Endodermal cell (in vitro differentiated cells): ENCODE measurements around the gene SEPTIN7. TPM values are rescaled to one million over a fixed set of nuclear protein-coding genes. Genes with fewer than 3 reads are reported as not detected.
"Not testable (repeated sequence)": the region's sequence is repeated elsewhere in the genome, so short reads cannot be mapped to it uniquely, and the experiment has no call there.

Experiments
- DNase-seq: peaks from one replicate; pipeline ENCODE4 v3.0.0-alpha.2; 2017
- H3K27ac ChIP-seq: 2 replicates; pipeline ENCODE4 v1.5.1; 2013; ENCODE audit warnings: mild to moderate bottlenecking, low read depth, low read length, moderate library complexity
- H3K27me3 ChIP-seq: 2 replicates; pipeline ENCODE4 v1.6.1; 2013; ENCODE audit warnings: mild to moderate bottlenecking, low read length, moderate library complexity; ENCODE audit not compliant: insufficient read depth, control insufficient read depth, poor library complexity, severe bottlenecking
- H3K36me3 ChIP-seq: 2 replicates; pipeline ENCODE4 v1.7.0; 2013; ENCODE audit warnings: mild to moderate bottlenecking, low read length, moderate library complexity; ENCODE audit not compliant: control insufficient read depth, insufficient read depth
- H3K4me1 ChIP-seq: one replicate; pipeline ENCODE4 v1.7.0; 2013; ENCODE audit warnings: low read length; ENCODE audit not compliant: control insufficient read depth, insufficient read depth
- H3K4me3 ChIP-seq: 2 replicates; pipeline ENCODE4 v1.5.1; 2013; ENCODE audit warnings: mild to moderate bottlenecking, low read length, moderate library complexity
- H3K9ac ChIP-seq: 2 replicates; pipeline ENCODE4 v1.6.1; 2013; ENCODE audit warnings: mild to moderate bottlenecking, low read length, moderate library complexity; ENCODE audit not compliant: poor library complexity, severe bottlenecking; ENCODE audit errors: extremely low read depth
- H3K9me3 ChIP-seq: 2 replicates; pipeline ENCODE4 v1.6.1; 2013; ENCODE audit warnings: mild to moderate bottlenecking, low read length, moderate library complexity; ENCODE audit not compliant: control insufficient read depth
- H3K27ac Mint-ChIP-seq: 2 replicates; pipeline ENCODE4 v1.8.0; 2020; ENCODE audit warnings: mixed read lengths
- H3K27me3 Mint-ChIP-seq: 2 replicates; pipeline ENCODE4 v1.8.0; 2021; ENCODE audit warnings: mild to moderate bottlenecking, mixed read lengths; ENCODE audit not compliant: insufficient read depth
- H3K36me3 Mint-ChIP-seq: 2 replicates; pipeline ENCODE4 v1.8.0; 2020; ENCODE audit warnings: low read depth, mixed read lengths
- H3K4me1 Mint-ChIP-seq: 2 replicates; pipeline ENCODE4 v1.8.0; 2020; ENCODE audit warnings: mixed read lengths
- H3K4me3 Mint-ChIP-seq: 2 replicates; pipeline ENCODE4 v1.8.0; 2020; ENCODE audit warnings: mild to moderate bottlenecking, moderate library complexity, mixed read lengths
- H3K9me3 Mint-ChIP-seq: 2 replicates; pipeline ENCODE4 v1.8.0; 2020; ENCODE audit warnings: mild to moderate bottlenecking, mixed read lengths
- CTCF ChIP-seq: fragments of 200-600 bp; sonication (generic); conservative IDR thresholded peaks from 2 replicates; pipeline ENCODE4 v1.5.0; 2021; ENCODE audit warnings: antibody characterized with exemption, mild to moderate bottlenecking
- WGBS, 2 experiments: methylation state at CpG; one replicate each; pipeline versions ENCODE4 v1.1.5 to v1.1.7; 2013; ENCODE audit warnings: missing lambda C conversion rate in 2 of 2, mixed read lengths in 1 of 2; ENCODE audit not compliant: insufficient coverage in 1 of 2, insufficient read length in 1 of 2; 5-methylcytosine and 5-hydroxymethylcytosine counted together
- total RNA-seq, 2 donors: library from RNA; stranded (reverse); fragmentation: NEBNext Ultra II Directional in 1 of 2; extraction: Animal tissue kit (Norgen Biotek cat#: 25700) in 1 of 2; gene quantifications; 2 replicates in 1 of 2; 3 replicates in 1 of 2; pipeline ENCODE4 v1.2.1, GENCODE V29; 2021

SEPTIN7 gene
- total RNA-seq, 2 donors from 2014 or later = 206 to 216 TPM

- Mint-ChIP-seq H3K4me3 (no peak overlapping the region), H3K9me3 (no peaks in the 10 kb centered on the region), H3K27me3 (no peaks in the 10 kb centered on the region), H3K27ac (no peak overlapping the region), H3K4me1 (peaks cover 21% of the 10 kb centered on the region), H3K36me3 (no peaks in the 10 kb centered on the region)
- Histone ChIP-seq H3K4me3 (no peak overlapping the region), H3K9ac (no peak overlapping the region), H3K27me3 (no peaks in the 10 kb centered on the region), H3K4me1 (peaks cover 14% of the 10 kb centered on the region), H3K27ac (peak overlapping the region; percentile 81), H3K36me3 (no peaks in the 10 kb centered on the region), H3K9me3 (no peaks in the 10 kb centered on the region)
- no peak for TF ChIP-seq CTCF
- DNase-seq = no peak
- WGBS, 2 experiments = 89 to 91% methylated on average over 1 of the region's 1 CpG
Observed at GRCh38 chr7:35754741-35755140, 46.1 kb upstream of the SEPTIN7 start.

DNA sequence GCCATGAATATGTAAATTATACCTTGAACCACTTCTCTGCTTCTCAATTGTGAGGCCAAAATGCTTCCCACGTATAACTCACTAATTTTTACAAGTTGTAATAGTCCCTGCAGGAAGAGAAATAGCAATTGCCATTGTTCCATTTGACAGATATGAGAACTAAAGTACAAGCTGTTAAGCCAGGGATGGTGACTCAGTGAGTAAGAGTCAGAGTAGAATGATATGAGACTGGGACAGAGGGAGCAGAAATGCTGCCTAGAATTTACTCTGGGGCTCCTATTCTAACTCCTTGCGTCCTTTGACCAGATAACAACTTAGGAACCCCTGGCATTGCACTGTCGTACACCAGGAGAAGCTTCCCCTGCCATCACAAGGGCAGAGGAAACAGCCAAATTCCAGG lies 45.1 kb upstream of the SEPTIN7 start:
- Histone ChIP-seq H3K27me3 (no peaks in the 10 kb centered on the region), H3K27ac (no peak overlapping the region), H3K9me3 (no peaks in the 10 kb centered on the region), H3K36me3 (no peaks in the 10 kb centered on the region), H3K4me3 (no peak overlapping the region), H3K4me1 (peaks cover 14% of the 10 kb centered on the region), H3K9ac (no peak overlapping the region)
- Mint-ChIP-seq H3K27ac (no peak overlapping the region), H3K4me3 (no peak overlapping the region), H3K36me3 (no peaks in the 10 kb centered on the region), H3K9me3 (no peaks in the 10 kb centered on the region), H3K27me3 (no peaks in the 10 kb centered on the region), H3K4me1 (peaks cover 30% of the 10 kb centered on the region)
- TF ChIP-seq CTCF = no peak
- no peak for DNase-seq
- WGBS, 2 experiments = 67 to 95% methylated on average over 1 to 3 of the region's 3 CpGs

GRCh38 chr7:35756453-35756852 lies 44.4 kb upstream of the SEPTIN7 start:
- WGBS, 2 experiments = 93% methylated on average over 2 of the region's 2 CpGs; no CpG with 5 or more reads in 1 of the 2 experiments
- DNase-seq, H3K27ac Mint-ChIP-seq, H3K9me3 ChIP-seq, H3K27me3 ChIP-seq, H3K9me3 Mint-ChIP-seq, H3K36me3 Mint-ChIP-seq, H3K27me3 Mint-ChIP-seq, H3K4me3 ChIP-seq, H3K9ac ChIP-seq, H3K4me3 Mint-ChIP-seq, H3K36me3 ChIP-seq, H3K27ac ChIP-seq: not testable (repeated sequence)
- H3K4me1 ChIP-seq = peaks cover 14% of the 10 kb centered on the region
- peaks cover 34% of the 10 kb centered on the region for H3K4me1 Mint-ChIP-seq

- no peak for TF ChIP-seq CTCF
- no peak overlapping the region for H3K4me3 Mint-ChIP-seq
- no peaks in the 10 kb centered on the region for H3K9me3 ChIP-seq
- peaks cover 18% of the 10 kb centered on the region for H3K4me1 ChIP-seq
- no peaks in the 10 kb centered on the region for H3K9me3 Mint-ChIP-seq
- no peaks in the 10 kb centered on the region for H3K27me3 Mint-ChIP-seq
- H3K9ac ChIP-seq = no peak overlapping the region
- H3K27ac ChIP-seq = no peak overlapping the region
- peaks cover 46% of the 10 kb centered on the region for H3K4me1 Mint-ChIP-seq
- no peaks in the 10 kb centered on the region for H3K36me3 Mint-ChIP-seq
- WGBS, 2 experiments = 99 to 100% methylated on average over 1 to 2 of the region's 3 CpGs
- no peak for DNase-seq
- no peaks in the 10 kb centered on the region for H3K27me3 ChIP-seq
- H3K4me3 ChIP-seq = peak overlapping the region; percentile 26
- no peak overlapping the region for H3K27ac Mint-ChIP-seq
- H3K36me3 ChIP-seq = no peaks in the 10 kb centered on the region
Observed at GRCh38 chr7:35757574-35757973, 43.3 kb upstream of the SEPTIN7 start.
